Measurements from ENCODE around the gene RTN4RL1.

- TF ChIP-seq CTCF (IDR thresholded peaks at IDR 0.05; ENCODE audit: insufficient read depth, low read depth, low read length) (no peak), EZH2 (IDR thresholded peaks at IDR 0.05; ENCODE audit: insufficient read depth, low read length) (no peak)
These were observed 9.0 kb upstream of the RTN4RL1 start for GRCh38 chr17:2034157-2034556.

All from astrocyte (in vitro differentiated cells and primary cell).